Natural killer cell (primary cell): Measurements from ENCODE around the gene MORC1. TPM values are rescaled to one million over a fixed set of nuclear protein-coding genes. Genes with fewer than 3 reads are reported as not detected.

Source experiments
- ATAC-seq, 3 donors: fragments of 150-1000 bp in 2 of 3; fragments of 200-7000 bp in 1 of 3; cut with Tn5 transposase; 1 replicate in 1 of 3; 2 replicates in 2 of 3; pipeline ENCODE4 v1.10.0; 2021; ENCODE audit warnings: mild to moderate bottlenecking in 2 of 3, moderate library complexity in 2 of 3
- DNase-seq, 2 donors: peaks; one replicate each; pipeline versions ENCODE4 v3.0.0 to v3.0.0-alpha.2; 2013 to 2021; ENCODE audit warnings: mixed read lengths in 1 of 2
- H3K27ac ChIP-seq: one replicate; pipeline ENCODE4 v1.5.1; 2013; ENCODE audit warnings: mild to moderate bottlenecking, low read length
- H3K27me3 ChIP-seq: one replicate; pipeline ENCODE4 v1.6.1; 2013; ENCODE audit warnings: low read length; ENCODE audit not compliant: control insufficient read depth, insufficient read depth
- H3K36me3 ChIP-seq: one replicate; pipeline ENCODE4 v1.6.1; 2013; ENCODE audit warnings: low read length; ENCODE audit not compliant: control insufficient read depth, insufficient read depth
- H3K4me1 ChIP-seq: one replicate; pipeline ENCODE4 v1.6.1; 2013; ENCODE audit warnings: low read length; ENCODE audit not compliant: control insufficient read depth, insufficient read depth
- H3K4me3 ChIP-seq: one replicate; pipeline ENCODE4 v1.5.1; 2013; ENCODE audit warnings: low read length
- H3K9me3 ChIP-seq: one replicate; pipeline ENCODE4 v1.6.1; 2013; ENCODE audit warnings: low read length; ENCODE audit not compliant: control insufficient read depth, insufficient read depth
- H3K27ac Mint-ChIP-seq, 2 donors: one replicate each; pipeline ENCODE4 v1.8.0; 2022; ENCODE audit warnings: mild to moderate bottlenecking in 2 of 2, mixed read lengths in 2 of 2, moderate library complexity in 1 of 2
- H3K27me3 Mint-ChIP-seq, 2 donors: one replicate each; pipeline ENCODE4 v1.8.0; 2022; ENCODE audit warnings: low read depth in 2 of 2, mixed read lengths in 2 of 2
- H3K36me3 Mint-ChIP-seq: one replicate; pipeline ENCODE4 v1.8.0; 2022; ENCODE audit warnings: mixed read lengths
- H3K4me1 Mint-ChIP-seq, 2 donors: one replicate each; pipeline ENCODE4 v1.8.0; 2022; ENCODE audit warnings: mixed read lengths in 2 of 2
- H3K4me3 Mint-ChIP-seq: one replicate; pipeline ENCODE4 v1.8.0; 2022; ENCODE audit warnings: mild to moderate bottlenecking, moderate library complexity, mixed read lengths
- H3K9me3 Mint-ChIP-seq, 2 donors: one replicate each; pipeline ENCODE4 v1.8.0; 2022; ENCODE audit warnings: mixed read lengths in 2 of 2
- WGBS: methylation state at CpG from one replicate; pipeline ENCODE4 v1.1.7; 2013; ENCODE audit warnings: missing lambda C conversion rate; ENCODE audit not compliant: insufficient coverage; 5-methylcytosine and 5-hydroxymethylcytosine counted together
- intact Hi-C: fragments of 100-400 bp; cut with micrococcal nuclease; formaldehyde crosslinking; loops from one replicate; pipeline ENCODE4 v1.14.2; 2022
- total RNA-seq, 4 donors: library from RNA; stranded (reverse); fragments of 120-200 nt in 1 of 4; gene quantifications; one replicate each; pipeline versions ENCODE4 v1.2.3 to v1.2.4, GENCODE V29; 2013 to 2022
- TF ChIP-seq, protein P1 (sequence below): fragments of 200-600 bp; IDR thresholded peaks from one replicate; pipeline ENCODE4 v1.8.0; 2022; ENCODE audit warnings: antibody characterized with exemption

MORC1 gene
- total RNA-seq, 3 donors from 2014 or later (not counting 1 experiment from before 2014, with no cell fraction given) = 0.12 TPM; not detected in 2

DNA sequence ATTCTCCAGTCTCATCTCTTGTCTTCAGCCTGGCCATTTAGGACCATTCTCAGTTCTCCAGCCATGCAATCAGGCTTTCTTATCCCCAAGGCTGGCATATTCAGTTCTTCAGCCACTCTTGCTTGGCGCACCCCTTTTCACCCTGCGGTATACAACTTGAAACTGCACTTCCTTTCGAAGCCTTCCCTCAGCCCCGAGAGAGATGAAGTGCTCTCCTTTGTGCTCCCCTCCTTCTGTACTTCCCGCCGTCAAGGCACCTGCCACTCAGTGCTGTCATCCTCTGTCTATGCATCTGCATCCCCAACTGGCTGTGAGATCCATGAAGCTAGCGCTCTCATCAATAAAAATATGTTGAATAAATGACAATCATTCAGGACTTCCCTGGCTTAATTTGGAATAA is 45.7 kb downstream of the MORC1 start:
- ATAC-seq (no peak), DNase-seq (peak in 1 of 2 donors; percentile 4)
- no peaks in the 10 kb centered on the region for H3K9me3 Mint-ChIP-seq
- H3K4me3 Mint-ChIP-seq = no peak overlapping the region
- no peaks in the 10 kb centered on the region for H3K36me3 Mint-ChIP-seq
- TF ChIP-seq, protein P1, sequence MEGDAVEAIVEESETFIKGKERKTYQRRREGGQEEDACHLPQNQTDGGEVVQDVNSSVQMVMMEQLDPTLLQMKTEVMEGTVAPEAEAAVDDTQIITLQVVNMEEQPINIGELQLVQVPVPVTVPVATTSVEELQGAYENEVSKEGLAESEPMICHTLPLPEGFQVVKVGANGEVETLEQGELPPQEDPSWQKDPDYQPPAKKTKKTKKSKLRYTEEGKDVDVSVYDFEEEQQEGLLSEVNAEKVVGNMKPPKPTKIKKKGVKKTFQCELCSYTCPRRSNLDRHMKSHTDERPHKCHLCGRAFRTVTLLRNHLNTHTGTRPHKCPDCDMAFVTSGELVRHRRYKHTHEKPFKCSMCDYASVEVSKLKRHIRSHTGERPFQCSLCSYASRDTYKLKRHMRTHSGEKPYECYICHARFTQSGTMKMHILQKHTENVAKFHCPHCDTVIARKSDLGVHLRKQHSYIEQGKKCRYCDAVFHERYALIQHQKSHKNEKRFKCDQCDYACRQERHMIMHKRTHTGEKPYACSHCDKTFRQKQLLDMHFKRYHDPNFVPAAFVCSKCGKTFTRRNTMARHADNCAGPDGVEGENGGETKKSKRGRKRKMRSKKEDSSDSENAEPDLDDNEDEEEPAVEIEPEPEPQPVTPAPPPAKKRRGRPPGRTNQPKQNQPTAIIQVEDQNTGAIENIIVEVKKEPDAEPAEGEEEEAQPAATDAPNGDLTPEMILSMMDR = no peak
- WGBS = 57% methylated on average over 7 of the region's 7 CpGs
- Histone ChIP-seq H3K27ac (no peak overlapping the region), H3K4me3 (no peak overlapping the region), H3K9me3 (no peaks in the 10 kb centered on the region), H3K27me3 (no peaks in the 10 kb centered on the region), H3K36me3 (no peaks in the 10 kb centered on the region), H3K4me1 (peaks cover 4% of the 10 kb centered on the region)
- H3K4me1 Mint-ChIP-seq = peaks cover 7 to 10% of the 10 kb centered on the region in 2 donors
- intact Hi-C loops = no loop called here
- peaks cover 0 to 20% of the 10 kb centered on the region in 2 donors for H3K27me3 Mint-ChIP-seq
- no peak overlapping the region for H3K27ac Mint-ChIP-seq

DNA sequence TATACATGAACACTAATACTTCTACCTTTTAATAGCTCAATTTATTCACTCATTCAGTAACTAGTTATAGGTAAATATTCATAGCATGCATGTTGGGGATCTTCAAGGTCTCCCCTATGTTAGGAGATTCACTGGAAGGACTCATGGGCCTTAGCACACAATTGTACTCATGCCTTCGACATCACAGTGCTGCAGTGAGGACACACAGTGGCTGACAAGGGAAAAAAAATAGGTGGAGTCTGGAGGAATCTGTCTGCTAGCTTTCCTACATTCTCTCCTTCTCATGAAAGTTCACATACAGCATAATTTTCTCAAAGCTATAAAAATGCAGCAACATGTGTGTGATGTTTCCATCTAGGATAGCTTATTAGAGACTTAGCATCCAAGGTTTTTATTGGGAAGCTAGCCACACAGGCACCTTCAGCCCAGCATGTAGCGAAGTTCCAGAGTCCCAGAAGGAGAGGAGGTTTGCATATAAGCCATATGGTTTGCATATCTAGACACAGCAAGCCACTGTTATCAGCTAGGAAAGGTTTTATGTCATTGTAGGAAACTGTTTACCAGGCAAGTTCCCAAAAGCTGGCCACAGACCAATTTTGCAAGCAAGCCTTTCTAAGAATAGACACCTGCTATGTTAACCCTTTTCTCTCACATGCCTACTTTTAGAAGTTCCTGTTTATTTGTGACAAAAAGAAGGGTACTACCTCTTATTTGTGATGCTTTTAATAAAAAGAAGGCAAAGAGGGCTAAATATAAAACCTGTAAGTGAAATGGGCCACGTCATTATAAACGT is 46.4 kb downstream of the MORC1 start:
- Mint-ChIP-seq H3K27ac (no peak overlapping the region), H3K27me3 (peaks cover 0 to 20% of the 10 kb centered on the region in 2 donors), H3K4me3 (no peak overlapping the region), H3K4me1 (peaks cover 7 to 10% of the 10 kb centered on the region in 2 donors), H3K9me3 (no peaks in the 10 kb centered on the region), H3K36me3 (no peaks in the 10 kb centered on the region)
- intact Hi-C loops = no loop called here
- no peaks in the 10 kb centered on the region for H3K9me3 ChIP-seq
- H3K27me3 ChIP-seq = no peaks in the 10 kb centered on the region
- no peak overlapping the region for H3K4me3 ChIP-seq
- H3K4me1 ChIP-seq = peaks cover 4% of the 10 kb centered on the region
- TF ChIP-seq, protein P1 = no peak
- no peak for ATAC-seq
- H3K36me3 ChIP-seq = no peaks in the 10 kb centered on the region
- H3K27ac ChIP-seq = no peak overlapping the region
- DNase-seq = no peak
- WGBS = 48% methylated on average over 4 of the region's 4 CpGs

DNA sequence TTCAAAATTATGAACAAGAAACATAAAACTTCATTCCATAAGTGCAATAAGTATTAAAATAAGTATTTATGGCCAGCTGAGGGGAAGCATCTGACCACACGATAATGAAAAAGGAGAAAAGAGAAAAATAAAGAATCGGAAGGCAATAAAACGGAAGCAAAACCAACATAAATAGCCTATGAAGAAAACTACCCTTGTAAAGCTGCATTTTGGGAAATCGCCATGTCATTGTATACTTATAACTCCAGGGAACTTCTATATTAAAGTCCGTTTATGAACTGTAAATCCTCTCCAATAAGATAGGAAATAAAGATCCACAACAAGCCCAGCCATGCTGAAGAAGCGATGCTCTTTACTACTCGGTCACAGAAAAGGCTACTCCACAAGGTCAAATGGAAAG is 47.7 kb downstream of the MORC1 start:
- DNase-seq = no peak
- Histone ChIP-seq H3K9me3 (no peaks in the 10 kb centered on the region), H3K4me3 (no peak overlapping the region), H3K27me3 (no peaks in the 10 kb centered on the region), H3K27ac (no peak overlapping the region), H3K36me3 (no peaks in the 10 kb centered on the region), H3K4me1 (peaks cover 4% of the 10 kb centered on the region)
- peaks cover 7 to 10% of the 10 kb centered on the region in 2 donors for H3K4me1 Mint-ChIP-seq
- H3K9me3 Mint-ChIP-seq = no peaks in the 10 kb centered on the region
- TF ChIP-seq, protein P1 = no peak
- ATAC-seq = no peak
- H3K36me3 Mint-ChIP-seq = no peaks in the 10 kb centered on the region
- intact Hi-C loops = no loop called here
- 84% methylated on average over 3 of the region's 7 CpGs for WGBS
- no peak overlapping the region for H3K4me3 Mint-ChIP-seq
- no peak overlapping the region for H3K27ac Mint-ChIP-seq
- peaks cover 0 to 20% of the 10 kb centered on the region in 2 donors for H3K27me3 Mint-ChIP-seq
